ENCODE data around the gene FIP1L1.

DNA sequence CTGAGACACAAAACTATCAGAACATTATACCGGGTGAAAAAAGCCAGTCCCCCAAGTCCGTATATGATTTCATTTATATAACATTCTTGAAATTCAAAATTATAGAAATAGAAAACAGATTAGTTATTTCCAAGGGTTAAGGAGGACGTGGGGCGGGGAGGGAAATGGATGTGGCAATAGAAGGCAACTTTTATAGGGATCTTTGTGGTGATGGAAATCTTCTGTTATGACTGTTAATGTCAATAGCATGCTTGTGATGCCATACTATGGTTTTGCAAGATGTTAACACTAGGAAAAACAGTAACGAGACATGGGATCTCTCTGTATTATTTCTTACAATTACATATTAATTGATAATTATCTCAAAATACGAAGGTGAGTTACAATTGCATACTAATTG is 117.4 kb downstream of the FIP1L1 start:
- TF ChIP-seq CTCF (IDR thresholded peaks at IDR 0.05; ENCODE audit: extremely low read depth in 1 of 2, insufficient read depth in 1 of 2, low read depth in 1 of 2, low read length in 2 of 2): no peak
- TF ChIP-seq POLR2AphosphoS5 (IDR thresholded peaks at IDR 0.05; ENCODE audit: insufficient read depth, low read depth, low read length): no peak
- TF ChIP-seq MAX (IDR thresholded peaks at IDR 0.05; ENCODE audit: insufficient read depth, insufficient read length): no peak
- TF ChIP-seq EZH2 (IDR thresholded peaks at IDR 0.05; ENCODE audit: borderline replicate concordance, low read depth, low read length, severe bottlenecking): no peak
- no peak for TF ChIP-seq GATA2 (IDR thresholded peaks at IDR 0.05; ENCODE audit: insufficient read depth, insufficient read length, low read depth, low read length)
- no peak for TF ChIP-seq POLR2A (IDR thresholded peaks at IDR 0.05; ENCODE audit: low read depth, low read length)
- TF ChIP-seq MYC (IDR thresholded peaks at IDR 0.05; ENCODE audit: low read depth, low read length): no peak
- TF ChIP-seq JUN (IDR thresholded peaks at IDR 0.05; ENCODE audit: borderline replicate concordance, insufficient read depth, insufficient read length, low read depth): no peak
- no peak for TF ChIP-seq FOS (IDR thresholded peaks at IDR 0.05; ENCODE audit: borderline replicate concordance, insufficient read depth, low read length)

Measured in endothelial cell of umbilical vein (primary cell).